Stimulated activated CD8-positive, alpha-beta memory T cell treated with anti-CD3 and anti-CD28 coated beads, Interleukin-12 subunit alpha, Interleukin-12 subunit beta, amount 100 ng/mL, for 24 hours (primary cell): ENCODE data around the gene PCOLCE2.
"Not testable (repeated sequence)": the region's sequence is repeated elsewhere in the genome, so short reads cannot be mapped to it uniquely, and the experiment has no call there.

Experiments
- DNase-seq: peaks from one replicate; pipeline ENCODE4 v3.0.0-alpha.2; 2020; ENCODE audit errors: extremely low read depth

PCOLCE2 gene

GRCh38 chr3:142898346-142899213, 9.7 kb upstream of the PCOLCE2 start:
- no peak for DNase-seq

DNA sequence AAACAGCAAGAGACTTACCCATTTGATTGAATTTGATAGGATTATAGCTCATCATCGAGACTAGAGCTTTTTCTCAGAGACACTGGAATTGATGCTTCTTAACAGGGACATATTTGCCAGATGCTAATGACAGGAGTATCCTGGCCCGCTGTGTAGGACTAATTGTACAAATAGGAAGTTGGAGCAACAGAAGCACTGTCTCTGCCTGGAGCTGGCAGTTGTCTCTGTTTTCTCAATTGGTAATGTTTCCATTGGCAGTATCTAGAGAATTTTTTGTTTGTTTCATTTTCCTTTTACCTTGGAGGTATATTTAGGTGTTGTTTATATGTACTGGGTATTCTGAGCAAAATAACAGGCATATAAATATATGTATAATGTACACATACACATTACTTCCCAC, 8.9 kb upstream of the PCOLCE2 start:
- DNase-seq, result no peak

GRCh38 chr3:142896996-142897395, 8.1 kb upstream of the PCOLCE2 start:
- DNase-seq, result no peak

- no peak for DNase-seq
Measured at GRCh38 chr3:142896201-142896755, 7.4 kb upstream of the PCOLCE2 start.

- no peak for DNase-seq
Measured at GRCh38 chr3:142894493-142894892, 5.6 kb upstream of the PCOLCE2 start.

DNA sequence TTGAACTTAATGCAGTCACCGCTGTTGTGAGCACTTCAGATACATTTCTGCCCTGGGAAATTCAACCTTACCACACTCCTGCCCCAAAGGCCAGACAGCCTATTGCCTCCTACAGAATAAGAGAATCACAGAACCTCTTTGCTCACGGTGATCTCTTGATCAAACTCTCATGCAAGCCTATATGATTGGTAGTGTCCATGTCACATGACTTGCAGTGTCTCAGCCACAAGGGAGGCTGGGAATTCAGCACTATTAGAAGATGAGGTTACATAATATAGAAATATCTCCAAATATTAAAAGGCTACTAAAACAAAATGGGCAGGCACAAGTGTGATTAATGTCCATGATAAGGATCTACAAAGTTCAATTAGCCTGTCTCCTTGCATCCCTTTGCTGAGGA, 3.8 kb upstream of the PCOLCE2 start:
- no peak for DNase-seq

DNA sequence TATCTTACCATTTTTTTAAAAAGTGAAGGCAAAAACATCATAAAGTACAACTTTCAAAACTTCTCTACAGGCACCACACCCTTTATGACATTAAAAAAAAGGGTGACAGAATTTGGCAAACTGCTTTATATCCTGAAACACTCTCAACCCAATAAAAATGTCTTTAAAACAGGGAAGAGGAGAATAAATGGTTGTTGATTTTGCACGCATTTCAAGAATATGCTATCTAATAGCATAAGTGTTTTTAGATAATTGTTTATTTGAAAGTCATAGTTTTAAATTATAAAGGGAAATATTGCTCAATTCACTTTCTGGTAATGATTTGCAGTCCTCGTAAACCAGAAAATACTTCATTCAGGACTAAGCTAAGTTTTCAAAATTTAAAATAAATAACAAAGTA, 1.7 kb upstream of the PCOLCE2 start:
- DNase-seq, result no peak

DNA sequence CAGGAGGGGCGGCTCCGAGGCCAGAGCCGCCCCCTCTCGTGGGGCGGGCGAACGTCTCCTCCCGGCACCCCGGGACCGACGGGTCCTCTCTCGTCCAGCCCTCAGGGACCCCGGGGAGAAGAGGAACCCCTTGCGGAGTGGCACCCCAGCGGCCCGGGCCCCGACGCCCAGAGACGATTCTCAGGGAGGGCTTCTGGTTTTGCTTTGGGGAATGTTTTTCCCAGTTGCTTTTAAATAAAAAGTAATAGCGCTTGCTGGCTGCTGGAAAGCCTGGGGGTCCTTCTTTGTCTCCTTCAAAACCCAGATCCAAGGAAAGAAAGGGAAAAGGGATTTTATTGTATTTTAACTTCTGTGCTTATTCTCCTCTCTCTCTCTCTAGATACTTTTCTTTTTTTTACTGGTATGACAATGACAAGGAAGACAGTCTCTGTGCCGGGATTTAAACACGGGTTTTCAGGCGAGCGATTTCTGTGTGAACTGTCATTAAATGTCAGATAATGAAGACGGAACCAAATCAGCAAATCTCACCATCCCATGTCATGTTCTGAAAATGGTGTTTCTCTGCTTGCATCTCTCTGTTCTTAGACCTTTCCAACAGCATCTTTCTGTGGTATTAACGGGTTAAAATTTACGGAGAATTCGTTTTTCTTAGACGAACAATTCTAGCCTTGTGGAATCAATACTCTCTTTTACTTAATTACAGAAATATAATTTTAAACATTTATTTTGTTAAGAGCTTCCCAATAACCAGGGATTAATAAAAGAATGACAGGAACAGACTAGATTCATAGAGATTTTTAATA, 530 bp upstream of the PCOLCE2 start:
- no peak for DNase-seq

DNA sequence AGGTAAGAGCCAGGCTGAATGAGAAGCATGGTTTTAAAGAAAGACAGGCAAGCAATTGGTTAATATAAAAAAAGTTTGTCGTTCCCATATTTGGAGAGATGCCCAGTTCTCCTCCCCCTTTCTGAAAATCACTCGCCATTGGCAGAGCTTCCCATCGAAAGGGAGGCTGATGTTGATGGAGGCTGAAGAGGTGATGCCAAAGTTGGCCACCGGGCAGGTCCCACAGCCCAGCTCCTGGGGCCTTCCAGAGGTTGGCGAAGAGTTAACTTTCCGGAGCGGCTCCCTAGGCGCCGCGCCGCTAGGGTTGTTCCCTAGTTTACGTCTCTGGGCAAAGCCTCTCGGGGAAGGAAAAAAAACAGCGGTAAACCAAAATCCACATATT, 793 bp downstream of the PCOLCE2 start:
- no peak for DNase-seq

GRCh38 chr3:142886940-142887339, 1.9 kb downstream of the PCOLCE2 start:
- DNase-seq, result no peak

DNA sequence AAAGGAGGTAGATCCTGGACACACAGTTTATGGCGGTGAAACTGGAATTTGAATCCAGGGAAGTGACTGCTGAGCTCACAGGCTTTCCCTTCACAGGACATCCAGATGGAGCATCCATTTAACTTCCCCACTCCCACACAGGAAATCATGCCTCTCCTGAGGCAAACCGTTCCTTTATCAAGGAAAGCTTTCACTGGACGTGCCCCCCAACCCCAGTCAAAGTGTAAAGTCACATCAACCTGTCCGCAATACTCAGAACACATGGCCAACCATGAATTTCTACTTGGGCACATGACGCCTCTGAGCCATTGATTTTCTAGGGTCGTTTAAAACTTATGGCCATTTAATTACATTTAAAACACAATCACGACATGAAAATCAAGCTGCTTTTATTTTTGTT, 2.9 kb downstream of the PCOLCE2 start:
- no peak for DNase-seq

- DNase-seq, result no peak
Measured at GRCh38 chr3:142884531-142884930, 4.4 kb downstream of the PCOLCE2 start.

DNA sequence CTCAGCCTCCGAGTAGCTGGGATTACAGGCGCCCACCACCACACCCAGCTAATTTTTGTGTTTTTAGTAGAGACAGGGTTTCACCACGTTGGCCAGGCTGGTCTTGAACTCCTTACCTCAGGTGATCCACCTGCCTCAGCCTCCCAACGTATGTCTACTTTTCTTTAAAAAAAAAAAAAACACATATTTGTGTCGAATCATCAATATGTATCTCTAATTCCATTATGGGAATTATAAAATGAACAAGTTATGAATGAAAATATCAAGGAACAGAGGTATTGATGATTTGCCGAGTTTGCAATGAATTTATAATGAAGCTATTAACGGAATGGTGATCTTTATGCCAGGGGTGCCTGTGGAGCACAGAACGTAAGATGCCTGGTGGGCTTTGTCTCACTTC, 5.3 kb downstream of the PCOLCE2 start:
- not testable (repeated sequence) for DNase-seq

DNA sequence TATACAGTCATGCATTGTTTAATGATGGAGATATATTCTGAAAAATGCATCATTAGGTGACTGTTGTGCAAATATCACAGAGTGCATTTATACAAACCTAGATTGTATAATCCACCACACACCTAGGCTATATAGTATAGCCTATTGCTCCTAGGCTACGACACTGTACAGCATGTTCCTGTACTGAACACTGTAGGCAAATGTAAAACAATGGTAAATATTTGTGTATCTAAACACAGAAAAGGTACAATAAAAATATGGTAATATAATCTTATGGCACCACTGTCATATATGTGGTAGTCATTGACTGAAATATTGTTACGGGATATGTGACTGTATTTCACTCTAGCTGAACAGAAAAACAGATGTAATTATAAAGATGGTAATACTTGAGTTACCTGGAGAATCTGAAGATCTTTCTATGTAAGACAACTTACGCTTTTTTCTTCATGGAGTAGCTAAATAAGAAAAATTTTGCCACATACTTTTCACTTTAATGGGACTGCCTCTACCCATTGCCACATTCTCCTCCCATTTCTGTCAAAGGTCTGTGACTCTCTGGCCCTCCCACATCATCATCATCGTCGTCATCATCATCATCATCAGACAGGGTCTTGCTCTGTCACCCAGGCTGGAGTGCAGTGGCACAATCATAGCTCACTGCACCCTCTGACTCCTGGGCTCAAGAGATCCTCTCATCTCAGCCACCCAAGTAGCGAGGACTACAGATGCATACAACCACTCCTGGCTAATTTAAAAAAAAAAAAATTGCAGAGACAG, 7.2 kb downstream of the PCOLCE2 start:
- DNase-seq, result no peak

DNA sequence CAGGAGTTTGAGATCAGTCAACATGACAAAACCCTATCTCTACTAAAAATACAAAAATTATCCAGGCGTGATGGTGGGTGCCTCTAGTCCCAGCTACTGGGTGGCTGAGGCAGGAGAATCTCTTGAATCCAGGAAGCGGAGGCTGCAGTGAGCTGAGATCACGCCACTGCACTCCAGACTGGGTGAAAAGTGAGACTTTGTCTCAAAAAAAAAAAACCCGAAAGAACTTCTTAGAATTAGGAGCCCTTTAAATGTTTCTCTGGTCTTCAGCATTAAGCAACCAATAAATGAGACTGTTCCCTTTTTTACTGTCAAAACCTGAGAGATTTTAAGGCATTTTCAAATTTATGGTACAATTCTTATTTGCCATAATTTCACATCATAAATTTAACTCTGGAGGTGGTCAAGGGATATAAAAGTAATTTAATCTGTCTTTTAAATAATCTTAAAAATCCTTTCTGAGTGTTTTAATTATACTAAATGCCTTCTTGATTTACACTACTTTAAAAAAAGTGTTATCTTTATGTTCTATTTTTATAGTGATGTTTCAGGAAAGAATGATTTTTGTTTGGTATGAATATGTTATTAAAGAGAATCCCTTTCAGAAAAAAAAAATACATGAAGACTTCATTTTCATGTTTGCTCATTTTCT, 10.1 kb downstream of the PCOLCE2 start:
- DNase-seq, result no peak

DNA sequence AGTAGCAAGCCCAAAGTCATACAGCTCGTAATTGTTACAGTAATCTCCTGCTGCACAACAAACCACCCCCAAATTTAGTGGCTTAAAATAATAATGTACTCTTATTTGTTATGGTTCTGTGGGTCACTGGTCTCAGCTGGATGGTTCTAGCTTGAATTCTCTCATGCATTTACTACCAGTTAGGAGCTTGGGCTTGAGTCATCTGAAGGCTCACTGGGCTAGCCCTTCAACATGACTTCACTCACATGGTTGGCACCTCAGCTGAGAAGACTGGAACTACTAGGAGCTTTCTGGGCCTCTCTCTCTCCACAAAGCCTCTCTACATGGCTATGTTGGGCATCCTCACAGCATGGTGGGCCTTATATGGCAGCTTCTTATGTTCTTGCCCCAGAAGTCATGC, 12.5 kb downstream of the PCOLCE2 start:
- no peak for DNase-seq

DNA sequence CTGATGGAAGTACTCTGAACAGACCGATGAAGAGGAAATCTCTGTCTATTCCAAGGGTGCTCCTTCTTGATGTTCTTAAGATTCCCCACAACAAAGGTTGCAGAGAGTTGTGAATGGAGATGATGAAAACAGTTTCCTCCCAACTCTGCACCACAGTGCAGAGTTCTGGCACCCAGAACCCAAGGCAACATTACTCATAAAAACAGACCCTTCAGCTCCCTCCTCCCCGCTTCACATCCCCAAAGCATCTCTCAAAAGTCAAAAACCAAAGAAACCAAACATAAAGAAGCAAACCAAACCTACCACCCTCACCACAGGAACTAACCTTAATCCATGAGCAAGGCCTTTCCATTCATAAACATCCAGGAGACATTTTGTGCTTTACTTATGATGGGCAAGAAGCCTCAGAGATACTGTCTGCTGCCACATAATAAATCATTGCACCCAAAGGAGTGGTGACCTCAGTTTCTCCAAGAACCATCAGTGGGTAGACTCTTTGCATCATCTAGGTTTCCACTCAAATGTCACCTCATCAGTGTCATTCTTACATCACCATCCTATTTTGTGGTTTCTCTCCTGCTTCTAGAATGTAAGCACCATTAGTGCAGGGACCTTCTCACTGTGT, 13.2 kb downstream of the PCOLCE2 start:
- DNase-seq, result no peak

DNA sequence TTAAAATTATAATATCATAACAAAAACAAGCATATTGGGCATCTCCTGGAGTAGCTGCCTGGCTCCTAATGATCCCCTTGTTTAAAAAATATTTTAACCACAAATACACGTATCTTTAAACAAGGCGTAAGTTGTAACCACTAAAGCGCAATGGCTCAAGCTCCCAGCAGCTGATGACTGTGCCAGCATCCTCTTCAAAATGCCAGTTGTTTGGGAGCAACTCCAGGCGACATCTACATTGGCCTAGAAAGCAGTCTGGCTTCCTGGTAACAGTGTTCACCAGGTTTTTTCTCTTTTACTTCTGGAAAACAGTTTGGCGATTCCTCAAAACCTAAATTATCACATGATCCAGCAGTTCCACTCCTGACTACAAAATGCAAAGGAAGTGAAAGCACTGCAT, 13.8 kb downstream of the PCOLCE2 start:
- DNase-seq, result no peak

DNA sequence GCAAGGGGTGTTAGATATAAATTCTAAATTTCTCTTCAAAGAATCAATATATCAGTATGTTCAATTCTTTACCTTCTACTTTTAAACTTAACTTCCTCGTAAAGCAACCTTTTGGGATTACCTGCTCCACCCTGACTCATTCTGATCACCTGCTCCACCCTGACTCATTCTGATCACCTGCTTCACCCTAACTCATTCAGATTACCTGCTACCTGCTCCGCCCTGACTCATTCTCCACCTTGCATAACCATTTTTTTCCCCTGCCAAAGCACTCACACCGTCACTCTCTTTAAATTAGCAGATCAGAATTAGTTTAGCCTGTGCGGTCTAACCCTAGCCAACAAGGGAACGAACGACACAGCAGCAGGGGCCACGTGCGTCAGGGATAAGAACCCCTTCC, 20.5 kb downstream of the PCOLCE2 start:
- not testable (repeated sequence) for DNase-seq

- DNase-seq, result no peak
Measured at GRCh38 chr3:142866841-142867631, 21.8 kb downstream of the PCOLCE2 start.
